Kidney epithelial cell (primary cell): ENCODE data around the gene RADIL. TPM values are rescaled to one million over a fixed set of nuclear protein-coding genes. Genes with fewer than 3 reads are reported as not detected.

Experiments
- DNase-seq: peaks from one replicate; pipeline ENCODE4 v3.0.0-alpha.2; 2010; ENCODE audit warnings: low read depth
- H3K27me3 ChIP-seq: 2 replicates; pipeline ENCODE4 v1.6.0; 2011; ENCODE audit warnings: low read length; ENCODE audit not compliant: control insufficient read depth, insufficient read depth
- H3K36me3 ChIP-seq: 2 replicates; pipeline ENCODE4 v1.5.1; 2011; ENCODE audit warnings: low read length; ENCODE audit not compliant: control insufficient read depth, insufficient read depth
- H3K4me3 ChIP-seq: 2 replicates; pipeline ENCODE4 v1.5.1; 2011; ENCODE audit warnings: low read depth, mild to moderate bottlenecking, control low read depth, low read length
- CTCF ChIP-seq: IDR thresholded peaks from 2 replicates; pipeline ENCODE4 v1.5.1; 2011; ENCODE audit warnings: mild to moderate bottlenecking, moderate library complexity, low read length, control low read depth, inconsistent platforms; ENCODE audit not compliant: insufficient read depth, poor library complexity, severe bottlenecking
- total RNA-seq: library from RNA; depleted of rRNA; stranded (reverse); fragments of >200 nt; gene quantifications from 2 replicates; pipeline ENCODE4 v1.2.3, GENCODE V29; 2015

Gene RADIL
- total RNA-seq, 1 donor from 2014 or later = 3.5 TPM

- no peak for TF ChIP-seq CTCF
- Histone ChIP-seq H3K4me3 (no peak overlapping the region), H3K36me3 (no peaks in the 10 kb centered on the region), H3K27me3 (peaks cover 9% of the 10 kb centered on the region)
- DNase-seq = no peak
These were observed 22.3 kb downstream of the RADIL start for GRCh38 chr7:4861227-4861626.

- H3K36me3 ChIP-seq = no peaks in the 10 kb centered on the region
- no peak for TF ChIP-seq CTCF
- DNase-seq = no peak
These were observed 26.3 kb downstream of the RADIL start for GRCh38 chr7:4857189-4857588.

GRCh38 chr7:4856336-4857057, 27.0 kb downstream of the RADIL start:
- no peaks in the 10 kb centered on the region for H3K36me3 ChIP-seq
- H3K27me3 ChIP-seq = peaks cover under 1% of the 10 kb centered on the region
- no peak for TF ChIP-seq CTCF
- DNase-seq = no peak
- no peak overlapping the region for H3K4me3 ChIP-seq

More at GRCh38 chr7:4857189-4857588, 26.3 kb downstream of the RADIL start:
- Histone ChIP-seq H3K27me3 (peaks cover 7% of the 10 kb centered on the region), H3K4me3 (no peak overlapping the region)

- Histone ChIP-seq H3K27me3 (no peaks in the 10 kb centered on the region), H3K36me3 (no peaks in the 10 kb centered on the region), H3K4me3 (no peak overlapping the region)
- DNase-seq = no peak
- TF ChIP-seq CTCF = no peak
These were observed 28.6 kb downstream of the RADIL start for GRCh38 chr7:4854916-4855315.

- Histone ChIP-seq H3K36me3 (no peaks in the 10 kb centered on the region), H3K27me3 (no peaks in the 10 kb centered on the region), H3K4me3 (no peak overlapping the region)
- TF ChIP-seq CTCF = no peak
- DNase-seq = no peak
These were observed 31.8 kb downstream of the RADIL start for GRCh38 chr7:4851459-4852422.
